K562 (cell line): ENCODE measurements around the gene RAPGEF5. TPM values are rescaled to one million over a fixed set of nuclear protein-coding genes. Genes with fewer than 3 reads are reported as not detected.

Source experiments
- ATAC-seq: fragments of 200-7000 bp; cut with Tn5 transposase; 3 replicates; pipeline ENCODE4 v1.9.1; 2020; ENCODE audit warnings: moderate library complexity
- BruUV-seq: library from RNA; stranded (reverse); fragments of 400-500 nt; replicated peaks from 2 replicates; lab custom pipeline; 2021; lab: Mats Ljungman, UMichigan
- CTCF ChIA-PET: fragments of 300-600 bp; formaldehyde crosslinking; extraction: SDS; loops from one replicate; lab custom pipeline; 2021; ENCODE audit warnings: low intra/inter-chr PET ratio; lab: Yijun Ruan, JAX
- POLR2A ChIA-PET: fragments of 300-600, 350-650 bp; sonication (Branson Sonifier 250); formaldehyde crosslinking; extraction: SDS; loops from one replicate; lab custom pipeline; 2021; ENCODE audit warnings: antibody characterized with exemption, inconsistent platforms; lab: Yijun Ruan, JAX
- DNase-seq, 4 experiments: peaks; one replicate each; pipeline versions ENCODE4 v3.0.0 to v3.0.0-alpha.2; 2011 to 2018; ENCODE audit warnings: low spot score in 3 of 4, mixed read lengths in 3 of 4; ENCODE audit errors: extremely low read depth in 1 of 4
- FAIRE-seq: peaks from 2 replicates; lab custom pipeline; 2011; peaks lifted over from hg19 to GRCh38; lab: Jason Lieb, UNC
- H2AFZ ChIP-seq: 2 replicates; pipeline ENCODE4 v1.6.0; 2011; ENCODE audit warnings: low read depth, low read length, control low read depth, inconsistent platforms
- H3K27ac ChIP-seq: fragments of 200-600 bp; 3 replicates; pipeline ENCODE4 v1.8.0; 2011; ENCODE audit warnings: low read depth, mild to moderate bottlenecking, control low read depth, inconsistent platforms, low read length, moderate library complexity, mixed read lengths; ENCODE audit errors: extremely low read depth
- H3K27me3 ChIP-seq, 2 experiments: fragments of 300-600 bp in 1 of 2; 2 replicates in 1 of 2; 3 replicates in 1 of 2; pipeline versions ENCODE4 v1.6.0 to v1.8.0; 2011; ENCODE audit warnings: inconsistent platforms in 2 of 2, low read length in 2 of 2, mild to moderate bottlenecking in 1 of 2, mixed read lengths in 1 of 2, moderate library complexity in 1 of 2; ENCODE audit not compliant: control insufficient read depth in 2 of 2, insufficient read depth in 2 of 2
- H3K36me3 ChIP-seq: fragments of 300-600 bp; 3 replicates; pipeline ENCODE4 v1.8.0; 2011; ENCODE audit warnings: mild to moderate bottlenecking, low read length, inconsistent platforms; ENCODE audit not compliant: control insufficient read depth, insufficient read depth
- H3K4me1 ChIP-seq, 2 experiments: fragments of 200-600 bp in 1 of 2; replicated peaks in 1 of 2; 2 replicates in 1 of 2; 3 replicates in 1 of 2; pipeline versions ENCODE4 v1.5.1 to v1.8.0; 2011; ENCODE audit warnings: inconsistent platforms in 2 of 2, low read length in 2 of 2, mild to moderate bottlenecking in 1 of 2, mixed read lengths in 1 of 2, moderate library complexity in 1 of 2; ENCODE audit not compliant: control insufficient read depth in 2 of 2, insufficient read depth in 2 of 2
- H3K4me2 ChIP-seq: 2 replicates; pipeline ENCODE4 v1.6.1; 2011; ENCODE audit warnings: low read length, control low read depth, inconsistent platforms, mixed read lengths; ENCODE audit not compliant: insufficient read depth
- H3K4me3 ChIP-seq: fragments of 200-600 bp; sonication (generic), shearing (Covaris generic); 2 replicates; pipeline ENCODE4 v1.5.1; 2016; ENCODE audit warnings: control low read depth, inconsistent platforms
- H3K79me2 ChIP-seq: fragments of 200-600 bp; 3 replicates; pipeline ENCODE4 v1.8.0; 2011; ENCODE audit warnings: low read length, inconsistent platforms; ENCODE audit not compliant: control insufficient read depth, insufficient read depth
- H3K9ac ChIP-seq, 2 experiments: 2 replicates each; pipeline versions ENCODE4 v1.6.0 to v1.6.1; 2011; ENCODE audit warnings: low read depth in 2 of 2, low read length in 2 of 2, control low read depth in 1 of 2, inconsistent platforms in 1 of 2, mild to moderate bottlenecking in 1 of 2, mixed read lengths in 1 of 2; ENCODE audit not compliant: insufficient read depth in 1 of 2
- H3K9me1 ChIP-seq: one replicate; pipeline ENCODE4 v1.6.0; 2011; ENCODE audit warnings: inconsistent platforms, mild to moderate bottlenecking, low read length, moderate library complexity; ENCODE audit not compliant: control insufficient read depth, insufficient read depth
- H3K9me3 ChIP-seq: replicated peaks from 2 replicates; pipeline ENCODE4 v1.5.1; 2011; ENCODE audit warnings: low read depth, low read length, inconsistent platforms; ENCODE audit not compliant: control insufficient read depth, insufficient read depth
- H4K20me1 ChIP-seq: replicated peaks from 2 replicates; pipeline ENCODE4 v1.6.1; 2011; ENCODE audit warnings: low read length, inconsistent platforms, mixed read lengths; ENCODE audit not compliant: control insufficient read depth, insufficient read depth
- CBX8 ChIP-seq: fragments of 200-600 bp; sonication (generic); IDR thresholded peaks from 2 replicates; pipeline ENCODE4 v1.6.1; 2012; ENCODE audit warnings: borderline replicate concordance, mixed run types, low read depth, mild to moderate bottlenecking, moderate library complexity, mixed read lengths, low read length, control low read depth, inconsistent platforms; ENCODE audit not compliant: poor library complexity, severe bottlenecking; ENCODE audit errors: extremely low read depth
- CEBPB ChIP-seq: fragments of 450-650 bp; IDR thresholded peaks from 2 replicates; pipeline ENCODE4 v1.6.1; 2016; ENCODE audit warnings: missing genetic modification characterization, missing compliant biosample characterization
- CTBP1 ChIP-seq: fragments of 450-650 bp; IDR thresholded peaks from 2 replicates; pipeline ENCODE4 v1.6.1; 2016; ENCODE audit warnings: borderline replicate concordance
- DIDO1 ChIP-seq: fragments of 450-650 bp; IDR thresholded peaks from 2 replicates; pipeline ENCODE4 v1.6.1; 2016; ENCODE audit warnings: low read depth, missing biosample characterization, missing genetic modification characterization
- DMBX1 ChIP-seq: fragments of 250-450 bp; sonication (Bioruptor Pico); IDR thresholded peaks from 2 replicates; pipeline ENCODE4 v1.8.0; 2022; ENCODE audit warnings: inconsistent platforms, mild to moderate bottlenecking, moderate library complexity, borderline replicate concordance
- IFI16 ChIP-seq: fragments of 250-450 bp; sonication (Bioruptor Pico); IDR thresholded peaks from 2 replicates; pipeline ENCODE4 v2.1.2; 2022; ENCODE audit warnings: mild to moderate bottlenecking, inconsistent platforms
- MAFK ChIP-seq: IDR thresholded peaks from 2 replicates; pipeline ENCODE4 v1.6.1; 2011; ENCODE audit warnings: low read length, improper control_type of control experiment
- MTA3 ChIP-seq: fragments of 450-650 bp; formaldehyde crosslinking; IDR thresholded peaks from 2 replicates; pipeline ENCODE4 v1.6.1; 2017; ENCODE audit warnings: mild to moderate bottlenecking, borderline replicate concordance
- POLR2A ChIP-seq: fragments of 450-650 bp; conservative IDR thresholded peaks from 2 replicates; pipeline ENCODE4 v1.6.1; 2016
- RFX1 ChIP-seq: fragments of 450-650 bp; IDR thresholded peaks from 2 replicates; pipeline ENCODE4 v1.6.1; 2016; ENCODE audit warnings: mild to moderate bottlenecking, moderate library complexity
- ZSCAN32 ChIP-seq: fragments of 450-650 bp; formaldehyde crosslinking; IDR thresholded peaks from 2 replicates; pipeline ENCODE4 v1.4.0; 2020; ENCODE audit warnings: mild to moderate bottlenecking, moderate library complexity
- WGBS: fragments of 100-300 bp; shearing (Covaris generic); methylation state at CpG from one replicate; pipeline ENCODE4 v1.1.6; 2016; ENCODE audit warnings: low coverage, mixed read lengths; ENCODE audit not compliant: insufficient coverage; ENCODE audit errors: missing lambda C conversion rate; 5-methylcytosine and 5-hydroxymethylcytosine counted together
- in situ Hi-C: fragments of 300-500 bp; cut with MboI; formaldehyde crosslinking; loops from 4 replicates; pipeline ENCODE4 v1.15.0; 2018; ENCODE audit warnings: inconsistent platforms, mixed read lengths
- intact Hi-C: fragments of 100-400 bp; cut with micrococcal nuclease; formaldehyde crosslinking; loops from 2 replicates; pipeline ENCODE4 v1.14.2; 2022
- polyA plus RNA-seq, 8 experiments: library from polyadenylated mRNA; depleted of rRNA in 4 of 8; stranded (reverse) in 5 of 8; unstranded in 3 of 8; fragments of >200 nt; fragmentation: Nextera tagmentation in 2 of 8; fragmentation: Illumina TruSeq in 1 of 8; extraction: Ambion mirVana in 2 of 8; extraction: Trizol in 1 of 8; gene quantifications; 2 replicates each; pipeline versions ENCODE4 v1.2.1 to v1.2.3, GENCODE V29; 2011 to 2014; ENCODE audit warnings: inconsistent platforms in 1 of 8, missing spikeins in 1 of 8
- total RNA-seq, 7 experiments: library from RNA; depleted of rRNA in 6 of 7; stranded (reverse); fragments of >200 nt in 6 of 7; fragmentation: Illumina TruSeq in 2 of 7; extraction: Trizol in 2 of 7; gene quantifications; 2 replicates each; pipeline versions ENCODE4 v1.2.1 to v1.2.3, GENCODE V29; 2011 to 2021; ENCODE audit warnings: low replicate concordance in 1 of 7

Gene RAPGEF5
- total and polyA plus RNA-seq, 9 of the 15 experiments (the other 6 are each of a cell fraction or from before 2014, with no cell fraction given) = 0.39 to 2.0 (median 1.1) TPM

GRCh38 chr7:22275661-22276060 is 81.3 kb downstream of the RAPGEF5 start:
- H3K27ac ChIP-seq = no peak overlapping the region
- no peak for TF ChIP-seq CBX8
- TF ChIP-seq CTBP1 = no peak
- no peak for TF ChIP-seq MAFK
- no peak for TF ChIP-seq DIDO1
- no peak for TF ChIP-seq CEBPB (tag)
- TF ChIP-seq RFX1 = no peak
- TF ChIP-seq POLR2A = no peak
- no peak for TF ChIP-seq MTA3
- no peak for TF ChIP-seq ZSCAN32 (CRISPR knock-in tag)
- TF ChIP-seq DMBX1 (CRISPR knock-in tag) = no peak
- no peak for TF ChIP-seq IFI16 (CRISPR knock-in tag)
- no peaks in the 10 kb centered on the region for H3K79me2 ChIP-seq
- no peaks in the 10 kb centered on the region; a peak in 1 of 5 replicates for H3K4me1 ChIP-seq
- no peak overlapping the region for H3K4me2 ChIP-seq
- H3K9me1 ChIP-seq = no peaks in the 10 kb centered on the region
- H3K27me3 ChIP-seq = no peaks in the 10 kb centered on the region
- in situ Hi-C loops (no loop called here), intact Hi-C loops (no loop called here)
- H3K9me3 ChIP-seq = no peaks in the 10 kb centered on the region
- no peak for DNase-seq
- no peak overlapping the region for H3K9ac ChIP-seq
- H3K36me3 ChIP-seq = no peaks in the 10 kb centered on the region
- no TSS peak for BruUV-seq
- WGBS = 4% methylated on average over 2 of the region's 2 CpGs
- ATAC-seq = no peak
- H2AFZ ChIP-seq = no peak overlapping the region
- no peak for FAIRE-seq
- no peak overlapping the region for H3K4me3 ChIP-seq
- H4K20me1 ChIP-seq = no peaks in the 10 kb centered on the region
- POLR2A ChIA-PET = interaction anchor here (0.6 kb wide), 1 partner anchor 183 kb away, joined by 4 read pairs; no protein-coding TSS in a partner anchor
- CTCF ChIA-PET = no interaction called here
